GM12878 (cell line): Measurements from ENCODE around the gene THSD8. TPM values are rescaled to one million over a fixed set of nuclear protein-coding genes. Genes with fewer than 3 reads are reported as not detected.
A peak's percentile ranks its signal among the peaks of the same experiment; 100 is the strongest.

Experiments
- BHLHE40 ChIP-seq, 2 experiments: fragments of 450-650 bp in 1 of 2; IDR thresholded peaks; 2 replicates each; pipeline ENCODE4 v1.6.1; 2011 to 2017; ENCODE audit warnings: low read depth in 2 of 2, borderline replicate concordance in 1 of 2, improper control_type of control experiment in 1 of 2, low read length in 1 of 2, mild to moderate bottlenecking in 1 of 2
- CHD2 ChIP-seq: IDR thresholded peaks from 2 replicates; pipeline ENCODE4 v1.6.1; 2011; ENCODE audit warnings: low read depth, low read length, improper control_type of control experiment, borderline replicate concordance
- E4F1 ChIP-seq: fragments of 450-650 bp; IDR thresholded peaks from 2 replicates; pipeline ENCODE4 v1.6.1; 2018; ENCODE audit warnings: borderline replicate concordance, mild to moderate bottlenecking; ENCODE audit not compliant: partially characterized antibody
- FOXM1 ChIP-seq: IDR thresholded peaks from 2 replicates; pipeline ENCODE4 v1.6.1; 2012; ENCODE audit warnings: low read depth, mild to moderate bottlenecking, inconsistent platforms, low read length, moderate library complexity
- IRF4 ChIP-seq: IDR thresholded peaks from 2 replicates; pipeline ENCODE4 v1.6.1; 2011; ENCODE audit warnings: low read depth, low read length
- KAT2A ChIP-seq: conservative IDR thresholded peaks from 2 replicates; pipeline ENCODE4 v1.6.1; 2011; ENCODE audit warnings: low read depth, low read length; ENCODE audit not compliant: control insufficient read depth
- KDM1A ChIP-seq: fragments of 200-600 bp; sonication (generic); IDR thresholded peaks from 2 replicates; pipeline ENCODE4 v1.6.1; 2016; ENCODE audit warnings: borderline replicate concordance
- MEF2A ChIP-seq: IDR thresholded peaks from 2 replicates; pipeline ENCODE4 v1.6.1; 2011; ENCODE audit warnings: low read depth, mild to moderate bottlenecking, low read length, moderate library complexity; ENCODE audit not compliant: insufficient read depth
- POLR2AphosphoS5 ChIP-seq: IDR thresholded peaks from 2 replicates; pipeline ENCODE4 v1.6.1; 2011; ENCODE audit warnings: mild to moderate bottlenecking, low read length, inconsistent platforms
- POU2F2 ChIP-seq: IDR thresholded peaks from 3 replicates; pipeline ENCODE4 v1.6.1; 2011; ENCODE audit warnings: low read depth, mild to moderate bottlenecking, low read length, borderline replicate concordance
- RCOR1 ChIP-seq: conservative IDR thresholded peaks from 2 replicates; pipeline ENCODE4 v1.6.1; 2012; ENCODE audit warnings: low read depth, low read length, improper control_type of control experiment
- SP1 ChIP-seq: IDR thresholded peaks from one replicate; pipeline ENCODE4 v1.6.1; 2011; ENCODE audit warnings: low read depth, low read length
- ZBTB40 ChIP-seq: fragments of 450-650 bp; IDR thresholded peaks from 2 replicates; pipeline ENCODE4 v1.6.1; 2016; ENCODE audit warnings: mild to moderate bottlenecking, moderate library complexity, borderline replicate concordance
- polyA plus RNA-seq, 11 experiments: library from polyadenylated mRNA; depleted of rRNA in 4 of 11; unstranded in 6 of 11; stranded (reverse) in 5 of 11; fragments of >200 nt; fragmentation: Nextera tagmentation in 4 of 11; fragmentation: Illumina TruSeq in 1 of 11; extraction: Ambion mirVana in 4 of 11; extraction: Trizol in 1 of 11; gene quantifications; 1 replicate in 1 of 11; 2 replicates in 10 of 11; pipeline versions ENCODE4 v1.2.1 to v1.2.3, GENCODE V29; 2011 to 2016; ENCODE audit warnings: inconsistent platforms in 2 of 11, missing spikeins in 2 of 11, low read depth in 1 of 11
- total RNA-seq, 4 experiments: library from RNA; depleted of rRNA in 3 of 4; stranded (reverse); fragments of >200 nt in 3 of 4; fragmentation: Illumina TruSeq in 1 of 4; extraction: Trizol in 1 of 4; gene quantifications; 2 replicates each; pipeline versions ENCODE4 v1.2.1 to v1.2.3, GENCODE V29; 2013 to 2021
- TF ChIP-seq, protein P1 (sequence below): fragments of 450-650 bp; IDR thresholded peaks from 2 replicates; pipeline ENCODE4 v1.6.1; 2016; ENCODE audit warnings: mild to moderate bottlenecking
- TF ChIP-seq, protein P2 (sequence below): IDR thresholded peaks from 2 replicates; pipeline ENCODE4 v1.6.1; 2012; ENCODE audit warnings: improper control_type of control experiment, low read depth, low read length; ENCODE audit not compliant: insufficient replicate concordance

THSD8 gene
- total and polyA plus RNA-seq, 10 of the 15 experiments (the other 5 are each of a cell fraction or from before 2014, with no cell fraction given): 0.24 to 32.3 (median 21.3) TPM; not detected in 2

- TF ChIP-seq IRF4 (no peak), KDM1A (no peak), BHLHE40 (IDR thresholded peaks at IDR 0.05; ENCODE audit: borderline replicate concordance in 1 of 2, low read depth in 2 of 2, low read length in 1 of 2) (peak; percentile 97 to 98), FOXM1 (no peak), MEF2A (no peak), E4F1 (peak; percentile 41), CHD2 (0 out of 2 replicates have a peak, but pooled peaks have one; percentile 70), RCOR1 (0 out of 2 replicates have a peak, but pooled peaks have one; percentile 61), POU2F2 (no peak), ZBTB40 (peak; percentile 64; the same call in 1 of the 2 replicates), KAT2A (no peak), POLR2AphosphoS5 (peak; percentile 20), SP1 (peak; percentile 69)
- TF ChIP-seq, protein P1, sequence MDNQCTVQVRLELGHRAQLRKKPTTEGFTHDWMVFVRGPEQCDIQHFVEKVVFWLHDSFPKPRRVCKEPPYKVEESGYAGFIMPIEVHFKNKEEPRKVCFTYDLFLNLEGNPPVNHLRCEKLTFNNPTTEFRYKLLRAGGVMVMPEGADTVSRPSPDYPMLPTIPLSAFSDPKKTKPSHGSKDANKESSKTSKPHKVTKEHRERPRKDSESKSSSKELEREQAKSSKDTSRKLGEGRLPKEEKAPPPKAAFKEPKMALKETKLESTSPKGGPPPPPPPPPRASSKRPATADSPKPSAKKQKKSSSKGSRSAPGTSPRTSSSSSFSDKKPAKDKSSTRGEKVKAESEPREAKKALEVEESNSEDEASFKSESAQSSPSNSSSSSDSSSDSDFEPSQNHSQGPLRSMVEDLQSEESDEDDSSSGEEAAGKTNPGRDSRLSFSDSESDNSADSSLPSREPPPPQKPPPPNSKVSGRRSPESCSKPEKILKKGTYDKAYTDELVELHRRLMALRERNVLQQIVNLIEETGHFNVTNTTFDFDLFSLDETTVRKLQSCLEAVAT: peak; percentile 76; the same call in 1 of the 2 replicates
- TF ChIP-seq, protein P2, sequence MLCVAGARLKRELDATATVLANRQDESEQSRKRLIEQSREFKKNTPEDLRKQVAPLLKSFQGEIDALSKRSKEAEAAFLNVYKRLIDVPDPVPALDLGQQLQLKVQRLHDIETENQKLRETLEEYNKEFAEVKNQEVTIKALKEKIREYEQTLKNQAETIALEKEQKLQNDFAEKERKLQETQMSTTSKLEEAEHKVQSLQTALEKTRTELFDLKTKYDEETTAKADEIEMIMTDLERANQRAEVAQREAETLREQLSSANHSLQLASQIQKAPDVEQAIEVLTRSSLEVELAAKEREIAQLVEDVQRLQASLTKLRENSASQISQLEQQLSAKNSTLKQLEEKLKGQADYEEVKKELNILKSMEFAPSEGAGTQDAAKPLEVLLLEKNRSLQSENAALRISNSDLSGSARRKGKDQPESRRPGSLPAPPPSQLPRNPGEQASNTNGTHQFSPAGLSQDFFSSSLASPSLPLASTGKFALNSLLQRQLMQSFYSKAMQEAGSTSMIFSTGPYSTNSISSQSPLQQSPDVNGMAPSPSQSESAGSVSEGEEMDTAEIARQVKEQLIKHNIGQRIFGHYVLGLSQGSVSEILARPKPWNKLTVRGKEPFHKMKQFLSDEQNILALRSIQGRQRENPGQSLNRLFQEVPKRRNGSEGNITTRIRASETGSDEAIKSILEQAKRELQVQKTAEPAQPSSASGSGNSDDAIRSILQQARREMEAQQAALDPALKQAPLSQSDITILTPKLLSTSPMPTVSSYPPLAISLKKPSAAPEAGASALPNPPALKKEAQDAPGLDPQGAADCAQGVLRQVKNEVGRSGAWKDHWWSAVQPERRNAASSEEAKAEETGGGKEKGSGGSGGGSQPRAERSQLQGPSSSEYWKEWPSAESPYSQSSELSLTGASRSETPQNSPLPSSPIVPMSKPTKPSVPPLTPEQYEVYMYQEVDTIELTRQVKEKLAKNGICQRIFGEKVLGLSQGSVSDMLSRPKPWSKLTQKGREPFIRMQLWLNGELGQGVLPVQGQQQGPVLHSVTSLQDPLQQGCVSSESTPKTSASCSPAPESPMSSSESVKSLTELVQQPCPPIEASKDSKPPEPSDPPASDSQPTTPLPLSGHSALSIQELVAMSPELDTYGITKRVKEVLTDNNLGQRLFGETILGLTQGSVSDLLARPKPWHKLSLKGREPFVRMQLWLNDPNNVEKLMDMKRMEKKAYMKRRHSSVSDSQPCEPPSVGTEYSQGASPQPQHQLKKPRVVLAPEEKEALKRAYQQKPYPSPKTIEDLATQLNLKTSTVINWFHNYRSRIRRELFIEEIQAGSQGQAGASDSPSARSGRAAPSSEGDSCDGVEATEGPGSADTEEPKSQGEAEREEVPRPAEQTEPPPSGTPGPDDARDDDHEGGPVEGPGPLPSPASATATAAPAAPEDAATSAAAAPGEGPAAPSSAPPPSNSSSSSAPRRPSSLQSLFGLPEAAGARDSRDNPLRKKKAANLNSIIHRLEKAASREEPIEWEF: no peak
Measured at GRCh38 chr19:12789904-12790619, 11.8 kb upstream of the THSD8 start (continued).
